ENCODE data around the gene TMEM190. TPM values are rescaled to one million over a fixed set of nuclear protein-coding genes. Genes with fewer than 3 reads are reported as not detected.

The TMEM190 gene
- total and polyA plus RNA-seq, 9 of the 15 experiments (the other 6 are each of a cell fraction or from before 2014, with no cell fraction given): not detected

DNA sequence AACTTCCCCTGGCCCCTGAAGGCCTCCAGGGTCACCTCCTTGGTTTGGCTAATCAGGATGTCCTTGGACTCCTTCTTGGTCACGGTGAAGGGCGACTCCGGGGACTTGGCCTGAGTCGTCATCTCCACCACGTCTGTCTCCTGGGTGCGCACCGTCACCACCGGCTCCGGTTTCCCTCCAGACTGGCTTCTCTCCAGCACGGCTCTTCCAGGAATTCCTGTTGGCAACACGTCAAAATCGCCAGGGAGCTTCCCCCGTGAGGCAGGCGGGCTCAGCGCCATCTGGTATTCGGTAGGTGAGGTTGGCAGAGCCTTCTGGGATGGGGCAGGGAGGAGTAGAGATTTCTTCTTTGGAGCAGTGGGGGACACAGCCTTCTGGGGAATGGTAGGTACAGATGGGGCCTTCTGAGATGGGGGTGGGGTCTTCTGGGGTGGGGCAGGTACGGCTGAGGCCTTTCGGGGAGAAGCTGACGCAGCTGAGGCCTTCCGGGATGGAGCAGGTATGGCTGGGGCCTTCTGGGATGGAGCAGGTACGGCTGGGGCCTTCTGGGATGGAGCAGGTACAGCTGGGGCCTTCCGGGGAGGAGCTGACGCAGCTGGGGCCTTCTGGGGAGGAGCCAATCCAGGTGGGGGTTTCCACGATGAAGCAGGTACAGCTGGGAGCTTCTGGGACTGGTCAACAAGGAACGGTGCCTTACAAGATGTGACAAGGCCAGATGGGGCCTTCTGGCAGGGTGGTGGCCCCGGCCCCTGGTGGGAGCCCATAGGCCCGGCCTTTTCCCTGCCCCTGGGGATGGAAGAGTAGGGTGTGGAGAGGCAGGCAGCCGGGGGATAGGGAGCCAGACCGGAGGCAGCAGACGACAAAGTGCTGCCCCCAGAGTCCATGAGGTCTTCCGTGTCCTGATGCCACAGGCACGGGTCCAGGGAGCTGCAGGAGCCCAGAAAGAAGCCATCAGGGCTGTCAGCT, 17.4 kb upstream of the TMEM190 start (continued):
- TF ChIP-seq, protein P1, sequence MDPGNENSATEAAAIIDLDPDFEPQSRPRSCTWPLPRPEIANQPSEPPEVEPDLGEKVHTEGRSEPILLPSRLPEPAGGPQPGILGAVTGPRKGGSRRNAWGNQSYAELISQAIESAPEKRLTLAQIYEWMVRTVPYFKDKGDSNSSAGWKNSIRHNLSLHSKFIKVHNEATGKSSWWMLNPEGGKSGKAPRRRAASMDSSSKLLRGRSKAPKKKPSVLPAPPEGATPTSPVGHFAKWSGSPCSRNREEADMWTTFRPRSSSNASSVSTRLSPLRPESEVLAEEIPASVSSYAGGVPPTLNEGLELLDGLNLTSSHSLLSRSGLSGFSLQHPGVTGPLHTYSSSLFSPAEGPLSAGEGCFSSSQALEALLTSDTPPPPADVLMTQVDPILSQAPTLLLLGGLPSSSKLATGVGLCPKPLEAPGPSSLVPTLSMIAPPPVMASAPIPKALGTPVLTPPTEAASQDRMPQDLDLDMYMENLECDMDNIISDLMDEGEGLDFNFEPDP (CRISPR knock-in tag; IDR thresholded peaks at IDR 0.05): no peak
- TF ChIP-seq ZNF764 (CRISPR knock-in tag; IDR thresholded peaks at IDR 0.05; ENCODE audit: low read depth): no peak
- TF ChIP-seq ETV6 (IDR thresholded peaks at IDR 0.05; ENCODE audit: borderline replicate concordance in 1 of 2, low read depth in 2 of 2, low read length in 1 of 2): no peak
- no peak for TF ChIP-seq ETV6 (CRISPR knock-in tag; IDR thresholded peaks at IDR 0.05; ENCODE audit: borderline replicate concordance)
- no peak for TF ChIP-seq ZNF347 (CRISPR knock-in tag; IDR thresholded peaks at IDR 0.05; ENCODE audit: low read depth)
- TF ChIP-seq ZNF778 (CRISPR knock-in tag; IDR thresholded peaks at IDR 0.05): no peak

DNA sequence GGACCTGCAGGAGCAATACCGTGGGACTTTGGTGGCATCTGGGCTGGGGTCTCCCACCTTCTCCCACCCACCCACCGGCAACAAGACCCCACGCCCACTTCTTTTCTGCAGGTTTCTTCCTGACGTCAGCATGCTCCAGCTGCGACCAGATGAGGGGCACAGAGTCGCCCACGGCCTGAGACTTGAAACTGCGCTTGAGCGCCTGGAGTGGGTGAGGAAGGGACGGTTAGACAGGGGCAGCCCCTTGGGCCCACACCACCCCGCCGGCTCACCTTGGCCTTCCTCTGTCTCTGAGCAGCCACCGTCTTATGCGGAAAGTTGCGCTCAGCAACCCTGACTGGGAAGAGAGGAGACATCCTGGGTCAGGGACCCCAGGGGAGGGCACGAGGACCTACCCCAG, 15.7 kb upstream of the TMEM190 start:
- Histone ChIP-seq H3K9me1 (ENCODE audit: control insufficient read depth, insufficient read depth, low read length) (no peaks in the 10 kb centered on the region), H3K4me1 (replicated peaks in 1 of 2; ENCODE audit: control insufficient read depth in 2 of 2, insufficient read depth in 2 of 2, low read length in 2 of 2) (peaks cover 0 to 52% of the 10 kb centered on the region in 2 experiments; a peak in 2 of 5 replicates), H3K27ac (ENCODE audit: extremely low read depth, low read depth, low read length) (no peak overlapping the region), H3K27me3 (ENCODE audit: control insufficient read depth in 2 of 2, insufficient read depth in 2 of 2, low read length in 2 of 2) (peaks cover 5 to 15% of the 10 kb centered on the region in 2 experiments; a peak in 3 of 5 replicates), H3K79me2 (ENCODE audit: control insufficient read depth, insufficient read depth, low read length) (no peaks in the 10 kb centered on the region), H3K4me2 (ENCODE audit: insufficient read depth, low read length) (no peak overlapping the region), H3K9ac (ENCODE audit: insufficient read depth in 1 of 2, low read depth in 2 of 2, low read length in 2 of 2) (no peak overlapping the region), H3K36me3 (ENCODE audit: control insufficient read depth, insufficient read depth, low read length) (no peaks in the 10 kb centered on the region), H3K4me3 (no peak overlapping the region), H4K20me1 (replicated peaks; ENCODE audit: control insufficient read depth, insufficient read depth, low read length) (no peaks in the 10 kb centered on the region), H2AFZ (ENCODE audit: low read depth, low read length) (no peak overlapping the region), H3K9me3 (replicated peaks; ENCODE audit: control insufficient read depth, insufficient read depth, low read depth, low read length) (no peaks in the 10 kb centered on the region)
- ChIA-PET POLR2A (interaction anchor here (1.0 kb wide), 1 partner anchor 9 kb away, joined by 3 read pairs; the partner anchor contains the start of gene IL11), CTCF (ENCODE audit: low intra/inter-chr PET ratio) (no interaction called here)
- TF ChIP-seq HDAC8 (tag; IDR thresholded peaks at IDR 0.05) (no peak), NR2C1 (IDR thresholded peaks at IDR 0.05) (no peak), NR2C1 (tag; IDR thresholded peaks at IDR 0.05) (no peak), PRMT5 (CRISPR knock-in tag; IDR thresholded peaks at IDR 0.05) (no peak), ZNF584 (CRISPR knock-in tag; IDR thresholded peaks at IDR 0.05; ENCODE audit: low read depth) (no peak), ZBTB7A (IDR thresholded peaks at IDR 0.05; ENCODE audit: borderline replicate concordance, control insufficient read depth, low read depth, low read length) (peak; percentile 22; the same call in 1 of the 2 replicates)
- BruUV-seq (replicated peaks): no TSS peak
- intact Hi-C loops (cut with micrococcal nuclease): no loop called here
- 76% methylated on average over 13 of the region's 16 CpGs for WGBS (ENCODE audit: insufficient coverage, low coverage, missing lambda C conversion rate)
- DNase-seq (ENCODE audit: extremely low read depth in 1 of 4, low spot score in 3 of 4) (no peak), FAIRE-seq (no peak), ATAC-seq (no peak)
- in situ Hi-C loops (cut with MboI): no loop called here

All from K562 (cell line).